Measurements from ENCODE around the gene WNT9A.
"Not testable (repeated sequence)": the region's sequence is repeated elsewhere in the genome, so short reads cannot be mapped to it uniquely, and the experiment has no call there.

Gene WNT9A

GRCh38 chr1:227884370-227885134 lies 63.2 kb downstream of the WNT9A start:
- DNase-seq, result no peak

- no peak for DNase-seq
Observed at GRCh38 chr1:227883641-227884301, 64.0 kb downstream of the WNT9A start.

- no peak for DNase-seq
Observed at GRCh38 chr1:227883073-227883520, 64.6 kb downstream of the WNT9A start.

- DNase-seq, result no peak
Observed at GRCh38 chr1:227880342-227880924, 67.3 kb downstream of the WNT9A start.

- DNase-seq, result not testable (repeated sequence)
Observed at GRCh38 chr1:227877810-227878209, 69.9 kb downstream of the WNT9A start.

- DNase-seq, result not testable (repeated sequence)
Observed at GRCh38 chr1:227871892-227872291, 75.8 kb downstream of the WNT9A start.

DNA sequence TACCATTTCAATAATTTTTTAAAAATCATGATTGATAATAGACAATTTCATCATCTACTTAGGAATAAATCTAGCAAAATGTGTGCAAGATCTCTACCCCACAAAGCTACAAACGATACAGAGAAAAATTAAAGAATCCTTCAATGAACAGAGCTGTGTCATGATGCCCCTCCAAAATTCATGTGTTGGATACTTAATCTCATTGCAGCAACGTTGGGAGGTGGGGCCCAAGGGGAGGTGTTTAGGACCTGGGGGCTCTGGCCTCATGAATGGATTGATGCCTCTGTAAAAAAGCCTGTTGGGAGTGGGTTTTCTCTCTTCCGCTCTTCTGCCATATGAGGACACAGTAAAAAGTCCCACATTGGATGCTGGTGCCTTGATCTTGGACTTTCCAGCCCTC lies 77.4 kb downstream of the WNT9A start:
- DNase-seq, result no peak

- no peak for DNase-seq
Observed at GRCh38 chr1:227869851-227870305, 77.9 kb downstream of the WNT9A start.

DNA sequence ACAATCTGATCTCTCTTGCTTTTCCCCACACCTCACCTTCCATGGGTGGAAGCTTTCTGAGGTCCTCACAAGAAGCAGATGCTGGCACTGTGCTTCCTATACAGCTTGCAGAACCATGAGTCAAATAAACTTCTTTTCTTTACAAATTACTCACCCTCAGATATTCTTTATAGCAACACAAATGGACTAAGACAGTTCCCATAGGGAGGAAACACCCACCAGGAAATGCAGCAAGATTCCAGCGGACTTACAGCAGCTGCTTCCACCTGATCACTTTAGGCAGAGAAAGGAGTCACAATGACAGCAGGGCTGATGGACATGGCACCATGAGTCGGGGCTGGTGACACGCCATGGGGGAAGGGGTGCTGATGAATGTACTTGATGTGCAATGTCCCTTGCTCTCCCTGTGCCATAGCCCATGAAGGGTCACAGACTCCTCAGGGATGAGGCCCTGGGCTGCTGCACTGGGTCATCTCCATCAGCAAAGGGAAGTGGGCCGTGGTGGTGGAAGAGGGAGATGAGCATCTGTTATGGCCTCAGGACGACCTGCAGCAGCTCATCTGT lies 78.4 kb downstream of the WNT9A start:
- DNase-seq, result no peak

All from stimulated activated CD4-positive, alpha-beta T cell treated with anti-CD3 and anti-CD28 coated beads, Interleukin-2, amount 100 ng/mL, for 48 hours (primary cell).